Activated T-cell treated with anti-CD3 and anti-CD28 coated beads, Interleukin-2, amount 50 U/mL, for 4 hours (primary cell): Measurements from ENCODE around the gene CTAGE9. TPM values are rescaled to one million over a fixed set of nuclear protein-coding genes. Genes with fewer than 3 reads are reported as not detected.

Source experiments
- ATAC-seq, 2 donors: fragments of 200-7000 bp; cut with Tn5 transposase; one replicate each; pipeline ENCODE4 v1.10.0; 2021
- DNase-seq: peaks from one replicate; pipeline ENCODE4 v3.0.0-alpha.2; 2020
- H3K27me3 Mint-ChIP-seq: one replicate; pipeline ENCODE4 v1.8.0; 2021; ENCODE audit warnings: low read depth, mixed read lengths
- H3K36me3 Mint-ChIP-seq: one replicate; pipeline ENCODE4 v1.8.0; 2022; ENCODE audit warnings: mixed read lengths; ENCODE audit not compliant: insufficient read depth
- H3K4me1 Mint-ChIP-seq: one replicate; pipeline ENCODE4 v1.8.0; 2021; ENCODE audit warnings: low read depth, mixed read lengths
- H3K4me3 Mint-ChIP-seq: one replicate; pipeline ENCODE4 v1.8.0; 2021; ENCODE audit warnings: mild to moderate bottlenecking, moderate library complexity, mixed read lengths
- H3K9me3 Mint-ChIP-seq: one replicate; pipeline ENCODE4 v1.8.0; 2021; ENCODE audit warnings: mixed read lengths
- total RNA-seq, 3 donors: library from RNA; stranded (reverse); gene quantifications; one replicate each; pipeline ENCODE4 v1.2.1, GENCODE V29; 2021

The CTAGE9 gene
- total RNA-seq, 3 donors from 2014 or later: not detected

DNA sequence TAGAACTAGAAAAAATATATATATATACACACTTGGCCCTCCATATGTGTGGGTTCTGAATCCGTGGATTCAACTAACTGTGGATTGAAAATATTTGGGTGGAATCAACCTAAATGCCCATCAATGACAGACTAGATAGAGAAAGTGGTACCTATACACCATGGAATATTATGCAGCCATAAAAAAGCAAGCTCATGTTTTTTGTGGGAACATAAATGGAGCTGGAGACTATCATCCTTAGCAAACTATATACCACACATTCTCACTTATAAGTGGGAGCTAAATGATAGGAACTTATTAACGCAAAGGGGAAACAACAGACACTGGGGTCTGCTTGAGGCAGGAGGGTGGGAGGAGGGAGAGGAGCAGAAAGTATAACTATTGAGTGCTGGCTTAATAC, 37.6 kb downstream of the CTAGE9 start:
- Mint-ChIP-seq H3K4me3 (no peak overlapping the region), H3K9me3 (no peaks in the 10 kb centered on the region), H3K27me3 (peaks cover 2% of the 10 kb centered on the region), H3K4me1 (no peaks in the 10 kb centered on the region), H3K36me3 (no peaks in the 10 kb centered on the region)
- ATAC-seq (no peak), DNase-seq (no peak)

GRCh38 chr6:131669891-131670290, 40.9 kb downstream of the CTAGE9 start:
- Mint-ChIP-seq H3K27me3 (peaks cover 2% of the 10 kb centered on the region), H3K36me3 (no peaks in the 10 kb centered on the region)

GRCh38 chr6:131663578-131664165, 47.1 kb downstream of the CTAGE9 start:
- Mint-ChIP-seq H3K9me3 (no peaks in the 10 kb centered on the region), H3K4me3 (no peak overlapping the region), H3K36me3 (no peaks in the 10 kb centered on the region), H3K4me1 (no peaks in the 10 kb centered on the region), H3K27me3 (no peaks in the 10 kb centered on the region)
- ATAC-seq: no peak
- DNase-seq: no peak

More at GRCh38 chr6:131669891-131670290, 40.9 kb downstream of the CTAGE9 start:
- Mint-ChIP-seq H3K4me1 (no peaks in the 10 kb centered on the region), H3K9me3 (no peaks in the 10 kb centered on the region), H3K4me3 (no peak overlapping the region)
- ATAC-seq: no peak
- DNase-seq: no peak

GRCh38 chr6:131660195-131660594, 50.6 kb downstream of the CTAGE9 start:
- ATAC-seq (no peak), DNase-seq (no peak)
- Mint-ChIP-seq H3K36me3 (no peaks in the 10 kb centered on the region), H3K9me3 (no peaks in the 10 kb centered on the region), H3K27me3 (no peaks in the 10 kb centered on the region), H3K4me1 (no peaks in the 10 kb centered on the region), H3K4me3 (no peak overlapping the region)

Other genes with a start within 250 kb of the CTAGE9 start
- under 1 TPM in 2 of 3 donors, not detected in 1; 0.22 to 0.46 TPM for gene ARG1, start 137.8 kb downstream of the CTAGE9 start, total RNA-seq
- gene MED23, start 82.8 kb downstream of the CTAGE9 start, total RNA-seq: 10 to 100 TPM; 26.0 to 32.1 (median 29.0) TPM
- under 1 TPM in 2 of 3 donors, not detected in 1; 0.35 to 0.54 TPM for gene ENPP3, start 73.7 kb downstream of the CTAGE9 start, total RNA-seq
- not detected for gene OR2A4, start 9.6 kb downstream of the CTAGE9 start, total RNA-seq
- gene ENPP1, start 97.0 kb upstream of the CTAGE9 start, total RNA-seq: under 1 TPM; 0.32 to 0.52 (median 0.51) TPM
- gene CCN2, start 240.4 kb upstream of the CTAGE9 start, total RNA-seq: under 1 TPM; 0.32 to 0.41 (median 0.33) TPM